Muscle of arm (tissue), 12 donors: ENCODE measurements around the gene AADAT. TPM values are rescaled to one million over a fixed set of nuclear protein-coding genes. Genes with fewer than 3 reads are reported as not detected.
A peak's percentile ranks its signal among the peaks of the same experiment; 100 is the strongest.
"Not testable (repeated sequence)": the region's sequence is repeated elsewhere in the genome, so short reads cannot be mapped to it uniquely, and the experiment has no call there.

Experiments
- DNase-seq: peaks from one replicate; pipeline ENCODE4 v3.0.0-alpha.2; 2013
- polyA plus RNA-seq, 12 donors: library from polyadenylated mRNA; unstranded; fragments of 120-200 nt; gene quantifications; one replicate each; pipeline ENCODE4 v1.2.1, GENCODE V29; 2013; ENCODE audit not compliant: insufficient read length in 12 of 12

Gene AADAT
- polyA plus RNA-seq, 12 donors = 11.6 to 36.7 (median 19.1) TPM; not detected in 1

DNA sequence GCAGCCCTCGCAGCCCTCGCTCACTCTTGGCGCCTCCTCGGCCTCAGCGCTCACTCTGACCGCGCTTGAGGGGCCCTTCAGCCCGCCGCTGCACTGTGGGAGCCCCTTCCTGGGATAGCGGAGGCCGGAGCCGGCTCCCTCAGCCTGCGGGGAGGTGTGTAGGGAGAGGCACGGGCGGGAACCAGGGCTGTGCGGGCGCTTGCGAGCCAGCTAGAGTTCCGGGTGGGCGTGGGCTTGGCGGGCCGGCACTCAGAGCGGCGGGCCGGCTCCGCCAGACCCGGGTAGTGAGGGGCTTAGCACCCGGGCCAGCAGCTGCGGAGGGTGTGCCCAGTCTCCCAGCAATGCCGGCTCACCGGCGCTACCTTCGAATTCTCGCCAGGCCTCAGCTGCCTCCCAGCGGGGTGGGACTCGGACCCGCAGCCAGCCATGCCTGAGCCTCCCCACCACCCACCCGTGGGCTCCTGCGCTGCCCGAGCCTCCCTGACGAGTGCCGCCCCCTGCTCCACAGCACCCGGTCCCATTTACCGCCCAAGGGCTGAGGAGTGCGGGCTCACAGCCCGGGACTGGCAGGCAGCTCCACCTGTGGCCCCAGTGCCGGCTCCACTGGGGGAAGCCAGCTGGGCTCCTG lies 1.4 kb upstream of the AADAT start:
- DNase-seq = no peak

DNA sequence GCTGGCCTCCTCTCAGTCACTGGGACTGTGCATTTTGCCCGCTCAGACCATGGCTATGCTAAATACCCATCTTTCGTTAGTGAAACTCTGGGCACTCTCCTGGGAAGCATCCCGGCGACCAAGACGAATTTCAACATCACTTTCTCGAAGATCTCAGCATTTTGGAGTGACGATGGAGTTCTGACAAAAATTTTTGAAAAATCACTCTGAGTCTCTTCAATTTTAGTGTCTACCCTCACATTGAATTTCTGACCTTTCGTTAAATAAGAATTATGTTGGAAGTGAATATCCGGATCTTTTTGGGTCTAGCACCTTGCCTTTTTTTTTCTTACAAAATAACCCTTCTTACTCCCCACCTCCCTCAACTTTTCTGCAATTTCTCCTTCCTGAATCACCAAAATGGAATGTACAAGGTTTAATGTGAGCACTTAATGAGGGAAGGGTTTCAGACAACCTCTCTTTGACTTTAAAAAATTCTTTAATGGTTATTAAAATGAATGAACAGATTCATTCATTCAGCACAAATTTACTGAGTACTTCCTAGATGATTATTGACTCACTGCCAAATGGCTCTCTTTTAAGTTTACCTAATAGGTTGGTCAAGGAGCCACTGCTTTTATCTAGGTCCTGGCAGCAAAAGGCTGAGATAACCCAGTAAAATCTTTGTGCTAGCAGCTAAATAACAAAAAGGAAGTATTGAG lies 746 bp upstream of the AADAT start:
- DNase-seq = no peak

DNA sequence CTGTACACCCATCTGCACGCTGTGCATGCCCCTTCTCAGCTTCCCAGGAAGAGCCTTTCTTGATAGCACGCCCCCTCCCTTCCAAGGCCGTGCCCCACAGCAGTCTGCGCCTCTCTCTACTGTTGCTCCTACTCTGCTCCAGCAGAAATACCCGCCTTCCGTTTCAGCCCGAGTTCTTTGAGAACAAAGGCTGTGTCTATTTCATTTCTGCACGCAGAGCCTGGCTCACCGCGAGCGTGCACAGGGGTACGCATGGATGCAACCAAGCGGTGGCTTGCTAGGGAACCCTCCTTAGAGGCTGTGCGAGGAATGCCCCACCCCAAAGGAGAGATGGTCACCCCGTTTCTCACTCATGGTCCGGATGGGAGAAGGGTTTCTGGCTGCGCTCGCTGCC lies 485 bp downstream of the AADAT start:
- DNase-seq = peak; percentile 33

DNA sequence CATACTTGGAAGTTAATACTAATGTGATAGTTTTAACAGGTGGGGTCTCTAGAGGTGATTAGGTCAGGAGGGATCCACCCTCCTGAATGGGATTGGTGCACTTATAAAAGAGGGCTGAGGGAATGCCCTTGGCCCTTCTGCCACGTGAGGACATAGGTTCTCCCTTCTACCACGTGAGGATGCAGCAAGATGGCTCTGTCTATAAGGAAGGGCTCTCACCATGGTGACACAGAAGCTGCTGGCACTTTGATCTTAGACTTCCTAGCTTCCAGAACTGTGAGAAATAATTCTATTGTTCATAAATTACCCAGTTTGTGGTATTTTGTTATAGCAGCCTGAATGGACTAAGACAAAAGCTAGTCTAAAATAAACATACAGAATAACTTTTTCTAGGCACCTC lies 1.0 kb downstream of the AADAT start:
- no peak for DNase-seq

DNA sequence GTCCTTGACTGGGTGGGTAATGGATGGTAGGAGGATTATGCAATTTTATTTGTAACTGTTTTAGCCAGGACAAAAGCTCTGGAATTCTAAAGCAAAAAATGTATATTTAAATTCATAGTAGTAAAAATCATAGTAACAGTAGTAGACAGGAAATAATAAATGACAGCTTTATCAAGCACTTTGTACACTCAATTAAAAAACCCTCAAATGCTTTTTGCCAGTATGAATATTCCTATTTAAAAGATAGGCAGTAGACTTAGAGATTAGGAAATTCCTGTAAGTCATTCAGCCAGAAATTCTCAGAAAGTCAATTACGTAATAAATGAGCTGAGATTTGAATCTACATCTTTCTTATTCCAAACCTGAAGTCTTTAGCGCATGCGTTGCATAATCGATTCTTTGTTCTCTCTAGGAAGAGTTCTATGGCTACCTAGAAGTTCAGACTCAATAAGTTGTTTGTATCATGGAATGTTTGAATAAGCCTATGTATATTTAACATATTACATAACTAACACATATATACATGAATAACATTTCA lies 2.5 kb downstream of the AADAT start:
- DNase-seq = no peak

GRCh38 chr4:170083541-170083940 lies 6.2 kb downstream of the AADAT start:
- DNase-seq = no peak

DNA sequence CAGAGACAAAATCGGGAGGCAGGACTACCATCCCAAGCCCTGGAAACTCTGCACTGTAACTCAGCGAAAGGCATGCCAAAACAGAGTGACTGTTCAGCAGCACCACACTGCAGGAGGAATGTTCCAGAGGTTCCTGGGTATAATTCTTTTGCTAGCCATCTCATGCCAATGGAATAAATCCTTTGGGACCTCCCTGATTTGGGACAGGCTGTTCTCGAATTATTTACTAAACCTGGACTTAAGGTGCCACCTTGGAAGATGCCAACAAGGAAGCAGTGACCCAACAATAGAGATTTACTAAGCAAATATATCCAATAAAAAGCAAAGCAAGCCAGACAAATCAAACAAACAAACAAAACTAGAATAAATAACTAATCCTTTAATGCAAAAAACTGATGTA lies 9.3 kb downstream of the AADAT start:
- no peak for DNase-seq

DNA sequence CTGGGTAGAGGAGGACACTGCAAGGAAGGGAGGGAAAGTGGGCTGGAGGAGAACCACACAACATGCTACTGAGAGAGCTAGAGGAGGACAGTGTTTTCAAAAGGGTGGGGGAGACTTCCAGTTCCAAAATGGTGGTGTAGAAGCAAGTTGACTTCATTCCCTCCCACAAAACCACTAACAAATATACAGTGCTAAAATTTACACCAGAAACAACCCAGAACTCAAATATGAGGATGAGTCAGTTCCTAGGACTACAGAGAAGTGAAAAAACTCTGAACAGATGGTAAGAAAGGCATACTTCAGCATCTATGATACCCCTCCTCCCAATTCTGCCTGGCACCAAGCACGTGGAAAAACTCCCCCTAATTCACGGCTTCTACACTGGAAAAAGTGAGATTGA lies 9.8 kb downstream of the AADAT start:
- no peak for DNase-seq

- DNase-seq = no peak
Observed at GRCh38 chr4:170071196-170071595, 18.6 kb downstream of the AADAT start.

- DNase-seq = no peak
Observed at GRCh38 chr4:170068438-170069128, 21.2 kb downstream of the AADAT start.

- DNase-seq = no peak
Observed at GRCh38 chr4:170059421-170059820, 30.3 kb downstream of the AADAT start.

DNA sequence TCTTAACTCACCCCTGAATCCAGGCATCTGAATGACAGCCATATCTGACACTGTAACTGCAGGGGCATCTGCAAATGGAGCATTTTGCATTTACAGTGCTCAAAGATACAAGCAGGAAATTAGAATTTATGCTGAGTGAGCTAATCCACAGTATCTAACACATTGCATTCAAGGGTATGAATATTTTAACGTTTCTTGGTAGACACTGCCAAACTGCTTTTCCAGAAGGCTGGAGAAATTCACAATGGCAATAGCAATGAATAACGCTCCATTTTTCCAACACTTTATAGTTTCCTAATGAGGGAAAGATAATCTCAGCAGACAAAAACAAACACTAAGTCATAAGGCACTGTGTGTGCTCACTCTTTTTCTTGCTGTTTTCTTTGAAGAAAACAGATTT lies 30.9 kb downstream of the AADAT start:
- no peak for DNase-seq

- no peak for DNase-seq
Observed at GRCh38 chr4:170057866-170058265, 31.9 kb downstream of the AADAT start.

DNA sequence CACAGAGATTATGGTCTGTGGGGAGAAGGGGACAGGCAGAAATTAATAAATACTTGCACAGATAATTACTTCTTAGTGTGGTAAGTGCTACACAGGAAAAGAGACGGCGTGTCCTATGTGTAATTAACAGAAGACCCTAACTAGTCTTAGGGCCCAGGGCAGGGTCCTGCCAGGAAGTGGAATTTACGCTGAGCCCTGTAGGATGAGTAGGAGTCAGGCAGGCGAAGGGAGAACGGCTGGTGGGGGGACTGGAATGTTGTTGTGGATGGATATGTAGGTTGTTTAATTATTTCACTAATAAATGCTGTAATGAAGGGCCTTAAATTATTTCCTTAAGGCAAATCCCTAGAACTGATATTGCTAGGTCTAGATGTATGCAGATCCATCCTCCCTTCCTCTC lies 36.8 kb downstream of the AADAT start:
- no peak for DNase-seq

GRCh38 chr4:170051402-170051801 lies 38.4 kb downstream of the AADAT start:
- DNase-seq = no peak

DNA sequence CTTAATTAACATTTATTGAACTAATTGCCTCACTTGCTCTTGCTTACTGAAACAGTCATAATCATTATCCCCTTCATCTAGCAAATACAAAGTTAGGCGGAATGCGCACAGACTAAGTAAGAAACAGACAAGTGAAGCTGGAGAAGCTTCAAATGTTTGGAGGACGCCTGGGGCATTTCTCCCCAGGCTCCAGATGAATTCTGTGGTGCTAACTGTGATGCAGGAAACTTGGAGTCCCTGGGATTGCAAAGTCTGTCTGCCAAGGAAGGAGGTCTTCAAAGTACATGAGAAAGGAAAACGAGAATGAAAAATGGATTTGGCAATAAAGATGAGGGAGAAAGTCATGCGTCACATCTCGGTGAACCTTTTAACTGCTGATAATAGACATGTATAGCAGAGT lies 40.0 kb downstream of the AADAT start:
- no peak for DNase-seq

DNA sequence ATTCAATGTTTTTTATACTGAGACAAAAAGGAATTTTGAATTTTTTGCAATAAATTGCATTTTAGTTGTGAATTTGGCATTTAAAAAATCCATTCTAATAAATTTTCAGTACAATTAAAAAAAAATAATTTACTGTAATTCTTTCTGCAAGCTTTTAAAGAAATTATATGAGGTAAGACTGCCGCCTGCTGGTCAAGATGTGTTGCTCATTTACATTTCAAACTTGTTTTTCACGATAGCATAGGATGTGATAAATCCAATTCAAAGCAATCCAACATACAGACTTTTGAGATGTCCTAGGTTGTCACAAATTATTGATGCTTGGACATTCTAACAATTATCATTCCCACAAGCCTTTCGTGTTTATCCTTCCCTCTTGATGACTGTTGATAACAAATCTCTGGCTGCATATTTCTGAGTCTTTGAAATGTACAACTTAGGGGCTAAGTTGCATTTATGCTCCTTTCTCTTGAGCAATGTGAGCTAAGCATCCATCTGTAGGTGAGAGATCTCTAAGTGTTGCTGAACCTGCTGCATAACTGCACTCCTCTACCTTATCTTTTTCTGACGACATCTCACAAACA lies 41.9 kb downstream of the AADAT start:
- peak; percentile 57 for DNase-seq

DNA sequence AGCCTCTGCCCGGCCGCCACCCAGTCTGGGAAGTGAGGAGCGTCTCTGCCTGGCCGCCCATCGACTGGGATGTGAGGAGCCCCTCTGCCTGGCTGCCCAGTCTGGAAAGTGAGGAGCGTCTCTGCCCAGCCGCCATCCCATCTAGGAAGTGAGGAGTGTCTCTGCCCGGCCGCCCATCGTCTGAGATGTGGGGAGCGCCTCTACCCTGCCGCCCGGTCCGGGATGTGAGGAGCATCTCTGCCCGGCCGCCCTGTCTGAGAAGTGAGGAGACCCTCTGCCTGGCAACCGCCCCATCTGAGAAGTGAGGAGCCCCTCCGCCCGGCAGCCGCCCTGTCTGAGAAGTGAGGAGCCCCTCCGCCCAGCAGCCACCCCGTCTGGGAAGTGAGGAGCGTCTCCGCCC lies 43.6 kb downstream of the AADAT start:
- DNase-seq = not testable (repeated sequence)

- DNase-seq = no peak
Observed at GRCh38 chr4:170040031-170040680, 49.6 kb downstream of the AADAT start.

GRCh38 chr4:170038769-170039168 lies 51.0 kb downstream of the AADAT start:
- DNase-seq = no peak

DNA sequence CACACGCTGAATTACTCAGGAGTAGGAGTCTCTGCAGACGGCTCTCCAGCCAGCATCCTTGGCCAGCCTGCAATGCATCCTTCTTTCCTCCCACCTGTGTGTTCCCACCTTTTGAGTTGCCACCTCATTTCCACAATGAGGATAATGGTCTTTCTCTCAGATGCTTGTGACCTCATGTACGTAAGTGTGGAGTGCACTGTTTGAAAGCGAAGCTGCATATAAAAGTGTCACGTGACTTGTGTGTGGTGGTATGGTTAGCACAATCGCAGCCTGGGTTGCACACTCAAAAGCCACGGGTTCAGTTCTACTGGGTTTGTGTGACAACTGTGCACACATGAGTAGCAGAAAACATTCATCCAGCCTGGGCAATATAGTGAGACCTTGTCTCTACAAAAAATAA lies 51.5 kb downstream of the AADAT start:
- DNase-seq = no peak

DNA sequence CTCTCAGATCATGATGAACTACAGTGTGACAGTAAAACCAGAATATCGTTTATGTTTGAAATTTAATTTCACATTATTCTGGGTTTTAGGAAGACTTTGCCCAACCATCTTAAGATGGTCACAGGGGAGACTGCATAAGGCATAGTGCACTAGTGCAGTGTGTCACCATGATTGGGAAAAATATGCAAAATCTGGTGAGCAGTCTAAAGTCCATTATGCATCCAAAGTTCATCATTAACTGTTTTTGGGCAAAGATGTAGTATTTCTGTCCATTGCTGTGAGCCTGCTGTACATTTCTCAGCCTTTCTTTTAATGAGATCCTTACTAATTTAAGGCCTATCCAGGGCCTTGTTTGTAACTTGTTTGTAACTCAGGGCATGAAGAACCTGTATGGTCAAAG lies 52.3 kb downstream of the AADAT start:
- no peak for DNase-seq
